ENCODE data around the gene CD52. TPM values are rescaled to one million over a fixed set of nuclear protein-coding genes. Genes with fewer than 3 reads are reported as not detected.

Gene CD52
- total and polyA plus RNA-seq, 2 experiments from 2014 or later = 7.3 TPM; not detected in 1

DNA sequence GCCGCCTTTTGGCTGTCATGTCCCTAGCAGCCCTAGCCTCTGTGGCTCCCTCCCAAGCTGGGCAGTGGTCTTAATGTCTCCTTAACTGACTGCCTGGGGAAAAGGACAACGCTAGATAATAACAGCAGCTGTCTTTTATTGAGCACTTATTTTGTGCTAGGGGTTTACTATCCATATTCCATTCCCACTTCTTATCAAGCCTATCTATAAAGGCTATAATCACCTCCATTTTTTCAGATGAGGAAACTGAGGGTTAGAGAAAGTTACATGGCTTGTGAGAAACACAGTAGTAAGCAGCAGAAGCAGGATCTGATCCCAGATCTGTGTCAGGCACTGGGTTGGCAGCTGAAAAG lies 31.7 kb upstream of the CD52 start:
- H3K27me3 ChIP-seq (ENCODE audit: insufficient read depth) = no peaks in the 10 kb centered on the region
- H3K36me3 ChIP-seq (ENCODE audit: insufficient read depth) = peaks cover 4% of the 10 kb centered on the region; the same call in 1 of the 2 replicates
- Mint-ChIP-seq H3K9me3 (no peaks in the 10 kb centered on the region; the same call in 2 of the 3 replicates), H3K4me1 (peaks cover 47% of the 10 kb centered on the region), H3K4me3 (no peak overlapping the region), H3K27me3 (ENCODE audit: insufficient read depth, low read depth, poor library complexity) (peaks cover 20% of the 10 kb centered on the region), H3K27ac (no peak overlapping the region), H3K36me3 (ENCODE audit: low read depth) (peaks cover 2% of the 10 kb centered on the region; the same call in 2 of the 3 replicates)
- no peak overlapping the region for H3K4me2 ChIP-seq
- 0 out of 2 replicates have a peak, but pooled peaks cover 3% of the 10 kb centered on the region for H4K20me1 ChIP-seq (replicated peaks; ENCODE audit: insufficient read depth)
- peaks cover 7% of the 10 kb centered on the region; the same call in 1 of the 2 replicates for H3F3A ChIP-seq (replicated peaks; ENCODE audit: low read depth)
- no peak overlapping the region for H2AFZ ChIP-seq
- peaks cover 22% of the 10 kb centered on the region for H3K4me1 ChIP-seq (ENCODE audit: insufficient read depth)
- no peak overlapping the region for H3K27ac ChIP-seq (ENCODE audit: low read depth)
- H3K9me2 ChIP-seq (ENCODE audit: insufficient read depth) = no peaks in the 10 kb centered on the region
- no peak for TF ChIP-seq CREB1 (CRISPR knock-in tag; IDR thresholded peaks at IDR 0.05; ENCODE audit: low read depth)
- TF ChIP-seq, protein P1, sequence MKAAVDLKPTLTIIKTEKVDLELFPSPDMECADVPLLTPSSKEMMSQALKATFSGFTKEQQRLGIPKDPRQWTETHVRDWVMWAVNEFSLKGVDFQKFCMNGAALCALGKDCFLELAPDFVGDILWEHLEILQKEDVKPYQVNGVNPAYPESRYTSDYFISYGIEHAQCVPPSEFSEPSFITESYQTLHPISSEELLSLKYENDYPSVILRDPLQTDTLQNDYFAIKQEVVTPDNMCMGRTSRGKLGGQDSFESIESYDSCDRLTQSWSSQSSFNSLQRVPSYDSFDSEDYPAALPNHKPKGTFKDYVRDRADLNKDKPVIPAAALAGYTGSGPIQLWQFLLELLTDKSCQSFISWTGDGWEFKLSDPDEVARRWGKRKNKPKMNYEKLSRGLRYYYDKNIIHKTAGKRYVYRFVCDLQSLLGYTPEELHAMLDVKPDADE (IDR thresholded peaks at IDR 0.05) = no peak
- TF ChIP-seq EZH2 (IDR thresholded peaks at IDR 0.05; ENCODE audit: low read depth, unreplicated experiment) = no peak
- TF ChIP-seq, protein P2, sequence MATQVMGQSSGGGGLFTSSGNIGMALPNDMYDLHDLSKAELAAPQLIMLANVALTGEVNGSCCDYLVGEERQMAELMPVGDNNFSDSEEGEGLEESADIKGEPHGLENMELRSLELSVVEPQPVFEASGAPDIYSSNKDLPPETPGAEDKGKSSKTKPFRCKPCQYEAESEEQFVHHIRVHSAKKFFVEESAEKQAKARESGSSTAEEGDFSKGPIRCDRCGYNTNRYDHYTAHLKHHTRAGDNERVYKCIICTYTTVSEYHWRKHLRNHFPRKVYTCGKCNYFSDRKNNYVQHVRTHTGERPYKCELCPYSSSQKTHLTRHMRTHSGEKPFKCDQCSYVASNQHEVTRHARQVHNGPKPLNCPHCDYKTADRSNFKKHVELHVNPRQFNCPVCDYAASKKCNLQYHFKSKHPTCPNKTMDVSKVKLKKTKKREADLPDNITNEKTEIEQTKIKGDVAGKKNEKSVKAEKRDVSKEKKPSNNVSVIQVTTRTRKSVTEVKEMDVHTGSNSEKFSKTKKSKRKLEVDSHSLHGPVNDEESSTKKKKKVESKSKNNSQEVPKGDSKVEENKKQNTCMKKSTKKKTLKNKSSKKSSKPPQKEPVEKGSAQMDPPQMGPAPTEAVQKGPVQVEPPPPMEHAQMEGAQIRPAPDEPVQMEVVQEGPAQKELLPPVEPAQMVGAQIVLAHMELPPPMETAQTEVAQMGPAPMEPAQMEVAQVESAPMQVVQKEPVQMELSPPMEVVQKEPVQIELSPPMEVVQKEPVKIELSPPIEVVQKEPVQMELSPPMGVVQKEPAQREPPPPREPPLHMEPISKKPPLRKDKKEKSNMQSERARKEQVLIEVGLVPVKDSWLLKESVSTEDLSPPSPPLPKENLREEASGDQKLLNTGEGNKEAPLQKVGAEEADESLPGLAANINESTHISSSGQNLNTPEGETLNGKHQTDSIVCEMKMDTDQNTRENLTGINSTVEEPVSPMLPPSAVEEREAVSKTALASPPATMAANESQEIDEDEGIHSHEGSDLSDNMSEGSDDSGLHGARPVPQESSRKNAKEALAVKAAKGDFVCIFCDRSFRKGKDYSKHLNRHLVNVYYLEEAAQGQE (IDR thresholded peaks at IDR 0.05; ENCODE audit: unreplicated experiment) = no peak
- TF ChIP-seq ZNF331 (CRISPR knock-in tag; IDR thresholded peaks at IDR 0.05; ENCODE audit: low read depth) = no peak
- TF ChIP-seq STAT1 (IDR thresholded peaks at IDR 0.05; ENCODE audit: unreplicated experiment) = no peak
- TF ChIP-seq, protein P3, sequence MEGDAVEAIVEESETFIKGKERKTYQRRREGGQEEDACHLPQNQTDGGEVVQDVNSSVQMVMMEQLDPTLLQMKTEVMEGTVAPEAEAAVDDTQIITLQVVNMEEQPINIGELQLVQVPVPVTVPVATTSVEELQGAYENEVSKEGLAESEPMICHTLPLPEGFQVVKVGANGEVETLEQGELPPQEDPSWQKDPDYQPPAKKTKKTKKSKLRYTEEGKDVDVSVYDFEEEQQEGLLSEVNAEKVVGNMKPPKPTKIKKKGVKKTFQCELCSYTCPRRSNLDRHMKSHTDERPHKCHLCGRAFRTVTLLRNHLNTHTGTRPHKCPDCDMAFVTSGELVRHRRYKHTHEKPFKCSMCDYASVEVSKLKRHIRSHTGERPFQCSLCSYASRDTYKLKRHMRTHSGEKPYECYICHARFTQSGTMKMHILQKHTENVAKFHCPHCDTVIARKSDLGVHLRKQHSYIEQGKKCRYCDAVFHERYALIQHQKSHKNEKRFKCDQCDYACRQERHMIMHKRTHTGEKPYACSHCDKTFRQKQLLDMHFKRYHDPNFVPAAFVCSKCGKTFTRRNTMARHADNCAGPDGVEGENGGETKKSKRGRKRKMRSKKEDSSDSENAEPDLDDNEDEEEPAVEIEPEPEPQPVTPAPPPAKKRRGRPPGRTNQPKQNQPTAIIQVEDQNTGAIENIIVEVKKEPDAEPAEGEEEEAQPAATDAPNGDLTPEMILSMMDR (conservative IDR thresholded peaks at IDR 0.05; ENCODE audit: low read depth in 2 of 2) = no peak
- no peak for TF ChIP-seq POLR2AphosphoS5 (IDR thresholded peaks at IDR 0.05; ENCODE audit: low read depth)
- TF ChIP-seq, protein P4, sequence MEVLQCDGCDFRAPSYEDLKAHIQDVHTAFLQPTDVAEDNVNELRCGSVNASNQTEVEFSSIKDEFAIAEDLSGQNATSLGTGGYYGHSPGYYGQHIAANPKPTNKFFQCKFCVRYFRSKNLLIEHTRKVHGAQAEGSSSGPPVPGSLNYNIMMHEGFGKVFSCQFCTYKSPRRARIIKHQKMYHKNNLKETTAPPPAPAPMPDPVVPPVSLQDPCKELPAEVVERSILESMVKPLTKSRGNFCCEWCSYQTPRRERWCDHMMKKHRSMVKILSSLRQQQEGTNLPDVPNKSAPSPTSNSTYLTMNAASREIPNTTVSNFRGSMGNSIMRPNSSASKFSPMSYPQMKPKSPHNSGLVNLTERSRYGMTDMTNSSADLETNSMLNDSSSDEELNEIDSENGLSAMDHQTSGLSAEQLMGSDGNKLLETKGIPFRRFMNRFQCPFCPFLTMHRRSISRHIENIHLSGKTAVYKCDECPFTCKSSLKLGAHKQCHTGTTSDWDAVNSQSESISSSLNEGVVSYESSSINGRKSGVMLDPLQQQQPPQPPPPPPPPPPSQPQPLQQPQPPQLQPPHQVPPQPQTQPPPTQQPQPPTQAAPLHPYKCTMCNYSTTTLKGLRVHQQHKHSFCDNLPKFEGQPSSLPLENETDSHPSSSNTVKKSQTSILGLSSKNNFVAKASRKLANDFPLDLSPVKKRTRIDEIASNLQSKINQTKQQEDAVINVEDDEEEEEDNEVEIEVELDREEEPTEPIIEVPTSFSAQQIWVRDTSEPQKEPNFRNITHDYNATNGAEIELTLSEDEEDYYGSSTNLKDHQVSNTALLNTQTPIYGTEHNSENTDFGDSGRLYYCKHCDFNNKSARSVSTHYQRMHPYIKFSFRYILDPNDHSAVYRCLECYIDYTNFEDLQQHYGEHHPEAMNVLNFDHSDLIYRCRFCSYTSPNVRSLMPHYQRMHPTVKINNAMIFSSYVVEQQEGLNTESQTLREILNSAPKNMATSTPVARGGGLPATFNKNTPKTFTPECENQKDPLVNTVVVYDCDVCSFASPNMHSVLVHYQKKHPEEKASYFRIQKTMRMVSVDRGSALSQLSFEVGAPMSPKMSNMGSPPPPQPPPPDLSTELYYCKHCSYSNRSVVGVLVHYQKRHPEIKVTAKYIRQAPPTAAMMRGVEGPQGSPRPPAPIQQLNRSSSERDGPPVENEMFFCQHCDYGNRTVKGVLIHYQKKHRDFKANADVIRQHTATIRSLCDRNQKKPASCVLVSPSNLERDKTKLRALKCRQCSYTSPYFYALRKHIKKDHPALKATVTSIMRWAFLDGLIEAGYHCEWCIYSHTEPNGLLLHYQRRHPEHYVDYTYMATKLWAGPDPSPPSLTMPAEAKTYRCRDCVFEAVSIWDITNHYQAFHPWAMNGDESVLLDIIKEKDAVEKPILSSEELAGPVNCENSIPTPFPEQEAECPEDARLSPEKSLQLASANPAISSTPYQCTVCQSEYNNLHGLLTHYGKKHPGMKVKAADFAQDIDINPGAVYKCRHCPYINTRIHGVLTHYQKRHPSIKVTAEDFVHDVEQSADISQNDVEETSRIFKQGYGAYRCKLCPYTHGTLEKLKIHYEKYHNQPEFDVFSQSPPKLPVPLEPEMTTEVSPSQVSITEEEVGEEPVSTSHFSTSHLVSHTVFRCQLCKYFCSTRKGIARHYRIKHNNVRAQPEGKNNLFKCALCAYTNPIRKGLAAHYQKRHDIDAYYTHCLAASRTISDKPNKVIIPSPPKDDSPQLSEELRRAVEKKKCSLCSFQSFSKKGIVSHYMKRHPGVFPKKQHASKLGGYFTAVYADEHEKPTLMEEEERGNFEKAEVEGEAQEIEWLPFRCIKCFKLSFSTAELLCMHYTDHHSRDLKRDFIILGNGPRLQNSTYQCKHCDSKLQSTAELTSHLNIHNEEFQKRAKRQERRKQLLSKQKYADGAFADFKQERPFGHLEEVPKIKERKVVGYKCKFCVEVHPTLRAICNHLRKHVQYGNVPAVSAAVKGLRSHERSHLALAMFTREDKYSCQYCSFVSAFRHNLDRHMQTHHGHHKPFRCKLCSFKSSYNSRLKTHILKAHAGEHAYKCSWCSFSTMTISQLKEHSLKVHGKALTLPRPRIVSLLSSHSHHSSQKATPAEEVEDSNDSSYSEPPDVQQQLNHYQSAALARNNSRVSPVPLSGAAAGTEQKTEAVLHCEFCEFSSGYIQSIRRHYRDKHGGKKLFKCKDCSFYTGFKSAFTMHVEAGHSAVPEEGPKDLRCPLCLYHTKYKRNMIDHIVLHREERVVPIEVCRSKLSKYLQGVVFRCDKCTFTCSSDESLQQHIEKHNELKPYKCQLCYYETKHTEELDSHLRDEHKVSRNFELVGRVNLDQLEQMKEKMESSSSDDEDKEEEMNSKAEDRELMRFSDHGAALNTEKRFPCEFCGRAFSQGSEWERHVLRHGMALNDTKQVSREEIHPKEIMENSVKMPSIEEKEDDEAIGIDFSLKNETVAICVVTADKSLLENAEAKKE (CRISPR knock-in tag; IDR thresholded peaks at IDR 0.05) = no peak
- TF ChIP-seq NANOG (IDR thresholded peaks at IDR 0.05; ENCODE audit: borderline replicate concordance) = no peak
- no peak for TF ChIP-seq JUNB (IDR thresholded peaks at IDR 0.05; ENCODE audit: unreplicated experiment)
- no peak for TF ChIP-seq ZNF114 (CRISPR knock-in tag; IDR thresholded peaks at IDR 0.05)
- TF ChIP-seq EZH2phosphoT487 (IDR thresholded peaks at IDR 0.05; ENCODE audit: unreplicated experiment) = no peak
- no peaks in the 10 kb centered on the region for H3K79me2 ChIP-seq (replicated peaks; ENCODE audit: insufficient read depth)
- no peak overlapping the region for H3K4me3 ChIP-seq
- ATAC-seq = no peak
- no peak for DNase-seq (ENCODE audit: low spot score)
